GM12878 (cell line): Measurements from ENCODE around the gene ASCC3. TPM values are rescaled to one million over a fixed set of nuclear protein-coding genes. Genes with fewer than 3 reads are reported as not detected.

Experiments
- ATAC-seq: fragments of 200-7000 bp; cut with Tn5 transposase; 3 replicates; pipeline ENCODE4 v1.9.1; 2020; ENCODE audit warnings: mild to moderate bottlenecking, moderate library complexity
- BruUV-seq: library from RNA; stranded (reverse); fragments of 400-500 nt; replicated peaks from 2 replicates; lab custom pipeline; 2021; lab: Mats Ljungman, UMichigan
- CTCF ChIA-PET: fragments of 300-600 bp; sonication (Branson Sonifier 250); formaldehyde crosslinking; extraction: SDS; loops from one replicate; lab custom pipeline; 2021; ENCODE audit warnings: inconsistent platforms; lab: Yijun Ruan, JAX
- POLR2A ChIA-PET: fragments of 350-600 bp; formaldehyde crosslinking; extraction: SDS; loops from one replicate; lab custom pipeline; 2021; ENCODE audit warnings: inconsistent platforms; lab: Charles Lee
- RAD21 ChIA-PET: fragments of 300-600 bp; sonication (Branson Sonifier 250); formaldehyde crosslinking; loops from one replicate; lab custom pipeline; 2023; ENCODE audit warnings: antibody characterized with exemption; ENCODE audit not compliant: unreplicated experiment; lab: Charles Lee
- SMC1A ChIA-PET: fragments of 300-600 bp; sonication (Branson Sonifier 250); formaldehyde crosslinking; loops from one replicate; lab custom pipeline; 2023; ENCODE audit not compliant: unreplicated experiment, uncharacterized antibody; lab: Charles Lee
- DNase-seq: peaks from one replicate; pipeline ENCODE4 v3.0.0-alpha.2; 2011; ENCODE audit warnings: low read depth, low spot score
- FAIRE-seq: peaks from 3 replicates; lab custom pipeline; 2011; peaks lifted over from hg19 to GRCh38; lab: Jason Lieb, UNC
- H2AFZ ChIP-seq: 2 replicates; pipeline ENCODE4 v1.6.0; 2011; ENCODE audit warnings: low read depth, low read length, control low read depth; ENCODE audit not compliant: control insufficient read depth
- H3K27ac ChIP-seq: 2 replicates; pipeline ENCODE4 v1.5.1; 2011; ENCODE audit warnings: control low read depth; ENCODE audit not compliant: control insufficient read depth, insufficient read depth
- H3K27me3 ChIP-seq, 2 experiments: replicated peaks in 1 of 2; 2 replicates each; pipeline versions ENCODE4 v1.6.0 to v1.6.1; 2011; ENCODE audit warnings: low read length in 1 of 2; ENCODE audit not compliant: control insufficient read depth in 2 of 2, insufficient read depth in 2 of 2
- H3K36me3 ChIP-seq, 2 experiments: 2 replicates each; pipeline ENCODE4 v1.5.1; 2011; ENCODE audit warnings: low read length in 1 of 2; ENCODE audit not compliant: control insufficient read depth in 2 of 2, insufficient read depth in 2 of 2
- H3K4me1 ChIP-seq: 2 replicates; pipeline ENCODE4 v1.6.1; 2011; ENCODE audit warnings: mild to moderate bottlenecking, low read length, moderate library complexity, mixed read lengths; ENCODE audit not compliant: control insufficient read depth, insufficient read depth
- H3K4me2 ChIP-seq: 2 replicates; pipeline ENCODE4 v1.6.0; 2011; ENCODE audit warnings: control low read depth; ENCODE audit not compliant: control insufficient read depth, insufficient read depth
- H3K4me3 ChIP-seq: fragments of 200-600 bp; sonication (generic); 2 replicates; pipeline ENCODE4 v1.5.1; 2016
- H3K79me2 ChIP-seq: 2 replicates; pipeline ENCODE4 v1.6.0; 2011; ENCODE audit warnings: low read length; ENCODE audit not compliant: control insufficient read depth, insufficient read depth
- H3K9ac ChIP-seq: 2 replicates; pipeline ENCODE4 v1.8.0; 2011; ENCODE audit warnings: low read length, control low read depth, mixed read lengths; ENCODE audit not compliant: control insufficient read depth, insufficient read depth
- H3K9me3 ChIP-seq: replicated peaks from 3 replicates; pipeline ENCODE4 v1.5.1; 2011; ENCODE audit warnings: mild to moderate bottlenecking, low read length; ENCODE audit not compliant: control insufficient read depth, insufficient read depth
- H4K20me1 ChIP-seq: 2 replicates; pipeline ENCODE4 v1.6.0; 2011; ENCODE audit not compliant: control insufficient read depth, insufficient read depth
- CHD2 ChIP-seq: IDR thresholded peaks from 2 replicates; pipeline ENCODE4 v1.6.1; 2011; ENCODE audit warnings: low read depth, low read length, improper control_type of control experiment, borderline replicate concordance
- IRF4 ChIP-seq: IDR thresholded peaks from 2 replicates; pipeline ENCODE4 v1.6.1; 2011; ENCODE audit warnings: low read depth, low read length
- MEF2B ChIP-seq: fragments of 450-650 bp; IDR thresholded peaks from 2 replicates; pipeline ENCODE4 v1.6.1; 2018; ENCODE audit warnings: mild to moderate bottlenecking, moderate library complexity; ENCODE audit not compliant: partially characterized antibody, poor library complexity, severe bottlenecking
- MTA2 ChIP-seq: fragments of 450-650 bp; IDR thresholded peaks from 2 replicates; pipeline ENCODE4 v1.6.1; 2016; ENCODE audit warnings: low read depth, mild to moderate bottlenecking, moderate library complexity
- NFIC ChIP-seq: IDR thresholded peaks from 2 replicates; pipeline ENCODE4 v1.6.1; 2012; ENCODE audit warnings: low read depth, mild to moderate bottlenecking, inconsistent platforms, low read length, moderate library complexity
- RAD51 ChIP-seq: fragments of 450-650 bp; IDR thresholded peaks from 2 replicates; pipeline ENCODE4 v1.6.1; 2016; ENCODE audit warnings: moderate library complexity, mild to moderate bottlenecking, inconsistent platforms
- RUNX3 ChIP-seq: IDR thresholded peaks from 2 replicates; pipeline ENCODE4 v1.6.1; 2012; ENCODE audit warnings: low read length, inconsistent platforms
- SPI1 ChIP-seq: IDR thresholded peaks from 2 replicates; pipeline ENCODE4 v1.6.1; 2011; ENCODE audit warnings: low read depth, mild to moderate bottlenecking, low read length, moderate library complexity, borderline replicate concordance; ENCODE audit not compliant: insufficient read depth
- YY1 ChIP-seq: IDR thresholded peaks from 2 replicates; pipeline ENCODE4 v1.6.1; 2011; ENCODE audit warnings: low read depth, mild to moderate bottlenecking, low read length
- ZNF24 ChIP-seq: fragments of 450-650 bp; IDR thresholded peaks from 2 replicates; pipeline ENCODE4 v1.6.1; 2017; ENCODE audit warnings: antibody characterized with exemption, mild to moderate bottlenecking
- ZNF384 ChIP-seq: IDR thresholded peaks from 2 replicates; pipeline ENCODE4 v1.6.1; 2012; ENCODE audit warnings: low read depth, mild to moderate bottlenecking, low read length, improper control_type of control experiment, borderline replicate concordance
- ZNF622 ChIP-seq: fragments of 450-650 bp; IDR thresholded peaks from 2 replicates; pipeline ENCODE4 v1.6.1; 2017; ENCODE audit warnings: mild to moderate bottlenecking, inconsistent platforms
- ZSCAN29 ChIP-seq: fragments of 450-650 bp; IDR thresholded peaks from 2 replicates; pipeline ENCODE4 v1.6.1; 2017; ENCODE audit warnings: mild to moderate bottlenecking, moderate library complexity
- WGBS: methylation state at CpG from one replicate; pipeline ENCODE4 v1.1.6; 2016; ENCODE audit warnings: low lambda C conversion rate; ENCODE audit not compliant: insufficient replicate concordance, insufficient coverage; ENCODE audit errors: missing lambda C conversion rate; 5-methylcytosine and 5-hydroxymethylcytosine counted together
- in situ Hi-C: fragments of 300-500 bp; cut with MboI; formaldehyde crosslinking; loops from 9 replicates; pipeline ENCODE4 v1.14.3; 2018; ENCODE audit warnings: mixed read lengths
- intact Hi-C: fragments of 100-400 bp; cut with micrococcal nuclease; formaldehyde crosslinking; loops from one replicate; pipeline ENCODE4 v1.14.2; 2022; ENCODE audit not compliant: unreplicated experiment
- polyA plus RNA-seq, 11 experiments: library from polyadenylated mRNA; depleted of rRNA in 4 of 11; unstranded in 6 of 11; stranded (reverse) in 5 of 11; fragments of >200 nt; fragmentation: Nextera tagmentation in 4 of 11; fragmentation: Illumina TruSeq in 1 of 11; extraction: Ambion mirVana in 4 of 11; extraction: Trizol in 1 of 11; gene quantifications; 1 replicate in 1 of 11; 2 replicates in 10 of 11; pipeline versions ENCODE4 v1.2.1 to v1.2.3, GENCODE V29; 2011 to 2016; ENCODE audit warnings: inconsistent platforms in 2 of 11, missing spikeins in 2 of 11, low read depth in 1 of 11
- total RNA-seq, 4 experiments: library from RNA; depleted of rRNA in 3 of 4; stranded (reverse); fragments of >200 nt in 3 of 4; fragmentation: Illumina TruSeq in 1 of 4; extraction: Trizol in 1 of 4; gene quantifications; 2 replicates each; pipeline versions ENCODE4 v1.2.1 to v1.2.3, GENCODE V29; 2013 to 2021
- TF ChIP-seq, protein P1 (sequence below): fragments of 450-650 bp; IDR thresholded peaks from 2 replicates; pipeline ENCODE4 v1.6.1; 2016; ENCODE audit warnings: mild to moderate bottlenecking

The ASCC3 gene
- total and polyA plus RNA-seq, 10 of the 15 experiments (the other 5 are each of a cell fraction or from before 2014, with no cell fraction given) = 19.9 to 76.2 (median 55.9) TPM

DNA sequence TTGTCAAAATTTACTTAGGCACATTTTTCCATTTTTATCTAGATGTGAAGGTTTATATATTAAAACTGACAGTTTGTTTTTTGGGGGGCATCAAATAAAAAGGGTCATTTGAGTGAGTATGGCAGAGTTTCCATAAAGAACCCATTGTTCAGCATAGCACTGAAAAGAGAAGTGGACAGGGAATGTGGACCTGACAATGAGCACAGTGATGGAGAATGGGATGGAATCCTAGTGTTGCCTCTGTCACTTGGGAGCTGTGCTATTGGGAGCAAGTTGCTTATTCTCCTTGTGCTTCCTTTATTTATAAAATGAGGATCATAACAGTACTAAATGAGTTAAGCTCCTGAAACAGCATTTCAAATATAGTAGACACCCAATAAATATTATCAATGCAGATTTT lies 285.7 kb downstream of the ASCC3 start:
- FAIRE-seq (no peak), DNase-seq (no peak), ATAC-seq (no peak)
- Histone ChIP-seq H2AFZ (no peak overlapping the region), H3K27me3 (no peaks in the 10 kb centered on the region), H3K36me3 (peaks cover 0 to 3% of the 10 kb centered on the region in 2 experiments; a peak in 1 of 4 replicates), H3K4me3 (no peak overlapping the region), H4K20me1 (no peaks in the 10 kb centered on the region), H3K9me3 (no peaks in the 10 kb centered on the region), H3K4me1 (no peaks in the 10 kb centered on the region), H3K79me2 (no peaks in the 10 kb centered on the region), H3K27ac (no peak overlapping the region), H3K4me2 (no peak overlapping the region), H3K9ac (no peak overlapping the region)
- ChIA-PET CTCF (interaction anchor here (0.6 to 1.3 kb wide), 2 partner anchors 15 to 23 kb away, joined by 3 to 4 read pairs; no protein-coding TSS in a partner anchor), SMC1A (interaction anchor here (1.0 kb wide), 1 partner anchor 8 kb away, joined by 3 read pairs; no protein-coding TSS in a partner anchor), RAD21 (no interaction called here), POLR2A (no interaction called here)
- intact Hi-C loops (no loop called here), in situ Hi-C loops (no loop called here)
- BruUV-seq = no TSS peak
- no peak for TF ChIP-seq ZSCAN29
- TF ChIP-seq MEF2B = no peak
- TF ChIP-seq CHD2 = no peak
- TF ChIP-seq RAD51 = no peak
- no peak for TF ChIP-seq IRF4
- TF ChIP-seq NFIC = no peak

- POLR2A ChIA-PET = interaction anchor here (1.1 kb wide), 1 partner anchor 12 kb away, joined by 3 read pairs; no protein-coding TSS in a partner anchor
- H3K4me1 ChIP-seq = no peaks in the 10 kb centered on the region
- no peak overlapping the region for H3K27ac ChIP-seq
- no peaks in the 10 kb centered on the region for H3K79me2 ChIP-seq
- in situ Hi-C loops = no loop called here
- TF ChIP-seq, protein P1, sequence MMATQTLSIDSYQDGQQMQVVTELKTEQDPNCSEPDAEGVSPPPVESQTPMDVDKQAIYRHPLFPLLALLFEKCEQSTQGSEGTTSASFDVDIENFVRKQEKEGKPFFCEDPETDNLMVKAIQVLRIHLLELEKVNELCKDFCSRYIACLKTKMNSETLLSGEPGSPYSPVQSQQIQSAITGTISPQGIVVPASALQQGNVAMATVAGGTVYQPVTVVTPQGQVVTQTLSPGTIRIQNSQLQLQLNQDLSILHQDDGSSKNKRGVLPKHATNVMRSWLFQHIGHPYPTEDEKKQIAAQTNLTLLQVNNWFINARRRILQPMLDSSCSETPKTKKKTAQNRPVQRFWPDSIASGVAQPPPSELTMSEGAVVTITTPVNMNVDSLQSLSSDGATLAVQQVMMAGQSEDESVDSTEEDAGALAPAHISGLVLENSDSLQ = peak; percentile 52; the same call in 1 of the 2 replicates
- peak; percentile 70; the same call in 1 of the 2 replicates for TF ChIP-seq ZNF384
- no peak for TF ChIP-seq YY1
- no peak for TF ChIP-seq MTA2
- TF ChIP-seq RUNX3 = 0 out of 2 replicates have a peak, but pooled peaks have one; percentile 38
- no peak for TF ChIP-seq SPI1
- peak; percentile 8 for TF ChIP-seq MEF2B
- TF ChIP-seq ZNF24 = peak; percentile 35; the same call in 1 of the 2 replicates
- no peak for TF ChIP-seq ZNF622
- no peak overlapping the region for H3K9ac ChIP-seq
- CTCF ChIA-PET = interaction anchor here (0.7 kb wide), 1 partner anchor 67 kb away, joined by 3 read pairs; no protein-coding TSS in a partner anchor
- intact Hi-C loops = no loop called here
- no peak overlapping the region for H2AFZ ChIP-seq
- no peaks in the 10 kb centered on the region for H3K9me3 ChIP-seq
- FAIRE-seq (no peak), DNase-seq (no peak), ATAC-seq (peak; percentile 64)
- no TSS peak for BruUV-seq
- RAD21 ChIA-PET = no interaction called here
- H3K36me3 ChIP-seq = peaks cover 0 to 3% of the 10 kb centered on the region in 2 experiments; a peak in 1 of 4 replicates
- 0% methylated on average over 2 of the region's 2 CpGs for WGBS
- H4K20me1 ChIP-seq = no peaks in the 10 kb centered on the region
- H3K4me3 ChIP-seq = no peak overlapping the region
- no peak overlapping the region for H3K4me2 ChIP-seq
- SMC1A ChIA-PET = interaction anchor here (1.0 to 1.4 kb wide), 4 partner anchors 12 to 70 kb away, joined by 3 read pairs; no protein-coding TSS in a partner anchor
- H3K27me3 ChIP-seq = no peaks in the 10 kb centered on the region
These were observed 287.6 kb downstream of the ASCC3 start for GRCh38 chr6:100593522-100593921.
